Retina (tissue), 1 donor: Measurements from ENCODE around the gene GHDC.

Experiments used
- DNase-seq: peaks from one replicate; pipeline ENCODE4 v3.0.0-alpha.2; 2016

Gene GHDC

DNA sequence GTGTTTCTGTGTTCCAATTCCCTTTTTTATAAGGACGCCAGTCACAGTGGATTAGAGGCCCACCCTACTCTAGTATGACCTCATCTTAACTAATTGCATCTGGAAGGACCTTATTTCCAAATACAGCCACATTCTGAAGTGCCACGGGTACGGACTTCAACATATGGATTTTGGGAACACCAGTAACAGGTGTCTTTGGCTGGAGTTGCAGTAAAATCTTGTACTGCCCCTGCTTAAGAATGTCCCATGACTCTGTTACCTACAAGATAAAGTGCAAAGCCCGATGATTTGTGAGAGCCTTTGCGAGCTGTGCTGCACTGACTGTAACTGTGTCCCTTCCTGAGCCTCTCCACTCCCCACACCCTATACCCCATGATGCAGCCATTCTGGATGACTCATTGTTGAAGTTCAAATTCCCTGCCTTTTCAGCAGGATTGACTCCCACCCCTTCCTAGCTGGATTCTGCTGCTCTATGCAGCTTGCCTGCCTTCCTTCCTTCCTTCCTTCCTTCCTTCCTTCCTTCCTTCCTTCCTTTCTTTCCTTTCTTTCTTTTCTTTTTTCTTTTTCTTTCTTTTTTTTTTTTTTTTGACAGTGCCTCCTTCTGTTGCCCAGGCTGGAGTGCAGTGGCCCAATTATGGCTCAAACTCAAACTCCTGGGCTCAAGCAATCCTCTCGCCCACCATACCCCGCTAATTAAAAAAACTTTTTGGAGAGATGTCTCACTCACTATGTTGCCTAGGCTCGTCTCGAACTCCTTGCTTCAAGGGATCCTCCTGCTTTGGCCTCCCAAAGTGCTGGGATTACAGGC, 11.2 kb downstream of the GHDC start:
- no peak for DNase-seq

GRCh38 chr17:42181851-42182207, 12.5 kb downstream of the GHDC start:
- no peak for DNase-seq

GRCh38 chr17:42180922-42181850, 13.1 kb downstream of the GHDC start, which contains the start of gene KCNH4:
Gene KCNH4 (minus strand): TSS chr17:42181142. CDS start chr17:42180945, 197 bp downstream.
- DNase-seq: peak; percentile 70

GRCh38 chr17:42180411-42180921, 13.8 kb downstream of the GHDC start:
- no peak for DNase-seq

- peak; percentile 69 for DNase-seq
Measured at GRCh38 chr17:42179911-42180410, 14.3 kb downstream of the GHDC start.

- DNase-seq: no peak
Measured at GRCh38 chr17:42179335-42179734, 15.0 kb downstream of the GHDC start.

- DNase-seq: no peak
Measured at GRCh38 chr17:42178817-42179216, 15.5 kb downstream of the GHDC start.

DNA sequence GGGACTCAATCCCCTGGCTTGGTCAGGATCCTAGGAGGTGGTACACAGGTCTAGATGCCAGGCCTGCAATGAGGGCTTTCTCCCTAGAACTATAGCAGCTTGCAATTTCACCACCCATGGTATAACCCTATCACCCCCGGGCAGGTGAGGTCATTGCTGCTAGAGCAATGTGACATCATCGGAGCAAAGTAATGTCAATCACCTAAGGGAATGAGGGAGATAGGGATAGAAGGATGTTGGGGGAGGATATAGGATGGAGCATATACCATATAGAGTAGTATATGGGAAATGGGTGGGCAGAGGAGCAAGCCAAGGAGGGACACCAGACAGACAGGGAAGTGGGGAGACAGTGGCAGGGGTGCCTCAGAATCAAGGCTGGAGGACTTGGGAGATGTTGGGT, 16.6 kb downstream of the GHDC start:
- no peak for DNase-seq

- no peak for DNase-seq
Measured at GRCh38 chr17:42174126-42174783, 20.0 kb downstream of the GHDC start.

GRCh38 chr17:42171831-42172230, 22.5 kb downstream of the GHDC start:
- no peak for DNase-seq

- DNase-seq: no peak
Measured at GRCh38 chr17:42169351-42169750, 24.9 kb downstream of the GHDC start.

GRCh38 chr17:42167807-42168206, 26.5 kb downstream of the GHDC start:
- DNase-seq: no peak

GRCh38 chr17:42166196-42166763, 28.0 kb downstream of the GHDC start:
- DNase-seq: no peak

- no peak for DNase-seq
Measured at GRCh38 chr17:42165751-42166150, 28.5 kb downstream of the GHDC start.

GRCh38 chr17:42163696-42164407, 30.4 kb downstream of the GHDC start:
- no peak for DNase-seq

DNA sequence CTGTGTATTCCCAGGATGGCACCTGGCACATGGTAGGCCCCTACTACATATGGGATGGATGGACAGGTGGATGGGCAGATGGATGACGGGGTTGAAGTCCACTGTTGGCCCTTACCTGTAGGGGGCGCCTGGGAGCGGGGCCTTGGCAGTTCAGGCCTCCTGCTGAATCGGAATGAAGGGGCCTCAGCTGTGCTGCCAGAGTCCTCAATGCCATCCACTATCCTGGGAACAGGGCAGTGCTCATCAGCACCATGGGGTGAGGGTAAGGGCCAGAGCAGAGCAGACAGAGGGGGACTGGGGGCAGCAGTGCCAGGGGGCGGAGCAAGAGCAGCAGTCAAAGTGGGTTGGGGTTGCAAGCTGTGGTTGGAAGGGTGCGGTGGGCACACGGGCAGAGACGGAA, 31.2 kb downstream of the GHDC start:
- no peak for DNase-seq

- no peak for DNase-seq
Measured at GRCh38 chr17:42160531-42160910, 33.8 kb downstream of the GHDC start.

DNA sequence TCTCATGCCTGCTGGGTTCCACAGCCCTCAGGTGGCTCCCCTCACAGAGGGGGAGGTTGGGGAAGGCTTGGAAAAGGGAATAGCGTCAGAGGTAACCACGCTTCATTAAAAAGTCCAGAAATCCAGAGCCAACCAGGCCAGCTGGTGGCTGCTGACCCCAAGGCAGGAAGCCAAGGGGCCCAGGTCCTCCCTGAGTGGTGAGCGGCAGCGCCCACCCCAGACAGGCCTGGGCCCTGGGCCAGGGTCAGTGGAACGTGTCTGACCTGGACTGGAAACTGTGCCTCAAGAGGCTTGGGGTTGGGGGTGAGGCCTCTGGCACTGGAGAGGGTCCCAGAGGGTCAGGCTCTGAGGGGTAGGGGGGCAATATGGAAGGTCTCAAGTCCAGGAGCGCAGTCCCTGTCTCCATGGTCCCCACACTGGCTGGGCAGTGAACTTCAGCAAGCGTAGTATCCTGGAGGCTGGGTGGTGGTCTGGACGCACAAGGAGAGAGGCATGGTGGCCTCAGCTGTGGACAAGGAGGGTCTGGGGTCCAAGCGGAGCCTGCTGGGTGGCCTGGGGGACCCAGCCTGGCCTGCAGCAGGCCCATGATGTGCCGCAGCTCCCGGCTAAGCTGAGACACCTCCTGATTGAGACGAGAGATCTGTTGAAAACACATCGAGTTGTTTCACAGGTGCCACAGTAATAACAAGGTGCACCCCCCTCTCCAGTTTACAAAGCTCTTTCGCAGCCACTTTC, 34.3 kb downstream of the GHDC start:
- no peak for DNase-seq

- DNase-seq: no peak
Measured at GRCh38 chr17:42155614-42156045, 38.7 kb downstream of the GHDC start.

GRCh38 chr17:42153919-42154742, 40.2 kb downstream of the GHDC start:
- DNase-seq: no peak
